Stimulated activated CD8-positive, alpha-beta memory T cell treated with anti-CD3 and anti-CD28 coated beads, Interleukin-7, amount 100 ng/mL, for 4 hours (primary cell): ENCODE results near the gene WRAP73.

ENCODE experiments used
- DNase-seq, 2 donors: peaks; one replicate each; pipeline ENCODE4 v3.0.0-alpha.2; 2020; ENCODE audit warnings: low read depth in 2 of 2

The WRAP73 gene

GRCh38 chr1:3646596-3646995, 3.3 kb downstream of the WRAP73 start:
- no peak for DNase-seq

GRCh38 chr1:3645666-3646355, 4.1 kb downstream of the WRAP73 start:
- no peak for DNase-seq

- no peak for DNase-seq
Observed at GRCh38 chr1:3645247-3645646, 4.7 kb downstream of the WRAP73 start.

GRCh38 chr1:3644273-3644672, 5.6 kb downstream of the WRAP73 start:
- no peak for DNase-seq

- no peak for DNase-seq
Observed at GRCh38 chr1:3642919-3643675, 6.8 kb downstream of the WRAP73 start.

GRCh38 chr1:3641816-3642215, 8.1 kb downstream of the WRAP73 start:
- DNase-seq, result no peak

GRCh38 chr1:3641046-3641760, 8.7 kb downstream of the WRAP73 start:
- DNase-seq, result no peak

GRCh38 chr1:3640121-3640837, 9.6 kb downstream of the WRAP73 start:
- no peak for DNase-seq

GRCh38 chr1:3639397-3639911, 10.4 kb downstream of the WRAP73 start:
- DNase-seq, result no peak

GRCh38 chr1:3638676-3639075, 11.2 kb downstream of the WRAP73 start:
- no peak for DNase-seq

GRCh38 chr1:3638027-3638426, 11.9 kb downstream of the WRAP73 start:
- no peak for DNase-seq

- DNase-seq, result no peak
Observed at GRCh38 chr1:3636531-3636930, 13.4 kb downstream of the WRAP73 start.

GRCh38 chr1:3636080-3636479, 13.8 kb downstream of the WRAP73 start:
- DNase-seq, result no peak

GRCh38 chr1:3634059-3634800, 15.7 kb downstream of the WRAP73 start:
- DNase-seq, result no peak

GRCh38 chr1:3633344-3634058, 16.4 kb downstream of the WRAP73 start:
- DNase-seq, result no peak

- DNase-seq, result no peak
Observed at GRCh38 chr1:3632716-3633343, 17.1 kb downstream of the WRAP73 start.

- no peak for DNase-seq
Observed at GRCh38 chr1:3632298-3632697, 17.6 kb downstream of the WRAP73 start.

- no peak for DNase-seq
Observed at GRCh38 chr1:3631320-3632260, 18.3 kb downstream of the WRAP73 start.

- DNase-seq, result no peak
Observed at GRCh38 chr1:3630914-3631313, 19.0 kb downstream of the WRAP73 start.
